Pancreas (tissue), 10 donors: ENCODE data around the gene ZBTB40. TPM values are rescaled to one million over a fixed set of nuclear protein-coding genes. Genes with fewer than 3 reads are reported as not detected.

Experiments
- ATAC-seq, 4 donors: fragments of 200-7000 bp; cut with Tn5 transposase; one replicate each; pipeline versions ENCODE4 v1.8.0 to v1.9.1; 2020; ENCODE audit warnings: mild to moderate bottlenecking in 4 of 4, moderate library complexity in 4 of 4
- DNase-seq, 6 donors: peaks; one replicate each; pipeline ENCODE4 v3.0.0-alpha.2; 2020
- FAIRE-seq: peaks from 2 replicates; lab custom pipeline; 2012; peaks lifted over from hg19 to GRCh38; lab: Jason Lieb, UNC
- H3K27ac ChIP-seq, 4 donors: fragments of 200-600 bp; sonication (generic); 1 replicate in 3 of 4; 2 replicates in 1 of 4; pipeline versions ENCODE4 v1.5.0 to v1.8.0; 2020
- H3K27me3 ChIP-seq, 4 donors: fragments of 200-600 bp; one replicate each; pipeline ENCODE4 v1.8.0; 2021
- H3K36me3 ChIP-seq, 3 donors: fragments of 200-600 bp; sonication (generic) in 1 of 3; one replicate each; pipeline versions ENCODE4 v1.5.0 to v1.8.0; 2020 to 2021
- H3K4me1 ChIP-seq, 3 donors: fragments of 200-600 bp; one replicate each; pipeline ENCODE4 v1.8.0; 2021
- H3K4me3 ChIP-seq, 4 donors: fragments of 200-600 bp; sonication (generic) in 2 of 4; one replicate each; pipeline versions ENCODE4 v1.5.0 to v1.8.0; 2020 to 2021
- H3K9me3 ChIP-seq, 4 donors: fragments of 200-600 bp; one replicate each; pipeline ENCODE4 v1.8.0; 2021
- WGBS, 2 donors: extraction: QIAGEN DNeasy Blood & Tissue Kit; methylation state at CpG; one replicate each; pipeline ENCODE4 v1.1.7; 2013; 5-methylcytosine and 5-hydroxymethylcytosine counted together
- intact Hi-C, 3 donors: fragments of 100-400 bp; cut with DNase I; formaldehyde crosslinking; loops; one replicate each; pipeline versions ENCODE4 v1.11.1 to v1.14.2; 2022
- polyA plus RNA-seq, 2 donors: library from polyadenylated mRNA; stranded (reverse); fragments of 200-250 nt; gene quantifications; one replicate each; pipeline ENCODE4 v1.2.3, GENCODE V29; 2013
- total RNA-seq, 6 donors: library from RNA; stranded (reverse); fragmentation: NEBNext Ultra II Directional in 4 of 6; extraction: Animal tissue kit (Norgen Biotek cat#: 25700) in 4 of 6; gene quantifications; one replicate each; pipeline versions ENCODE4 v1.2.1 to v1.2.4, GENCODE V29; 2021 to 2023
- TF ChIP-seq, protein P1 (sequence below), 4 donors: fragments of 200-600 bp; sonication (generic) in 3 of 4; IDR thresholded peaks; one replicate each; pipeline versions ENCODE4 v1.5.0 to v1.8.0; 2021; ENCODE audit warnings: antibody characterized with exemption in 4 of 4
- donor health status: healthy with polysubstance abuse.
- donor health status: DM: no; HTN: no; CAD: no; lungs with moderate emphysema.
- donor health status: DM: no; HTN: no; CAD: no.
- donor health status: control.
- donor health status: control.
- donor health status: Bipolar disorder and iron deficiency.
- donor health status: DM: yes; HTN: yes; CAD: no.
- donor health status: DM: no; HTN: no; CAD: no.
- donor health status: DM: no; HTN: no; CAD: no.
- donor health status: DM: yes; HTN: yes; CAD: no.

ZBTB40 gene
- total and polyA plus RNA-seq, 8 donors: 6.2 to 16.0 (median 9.4) TPM

DNA sequence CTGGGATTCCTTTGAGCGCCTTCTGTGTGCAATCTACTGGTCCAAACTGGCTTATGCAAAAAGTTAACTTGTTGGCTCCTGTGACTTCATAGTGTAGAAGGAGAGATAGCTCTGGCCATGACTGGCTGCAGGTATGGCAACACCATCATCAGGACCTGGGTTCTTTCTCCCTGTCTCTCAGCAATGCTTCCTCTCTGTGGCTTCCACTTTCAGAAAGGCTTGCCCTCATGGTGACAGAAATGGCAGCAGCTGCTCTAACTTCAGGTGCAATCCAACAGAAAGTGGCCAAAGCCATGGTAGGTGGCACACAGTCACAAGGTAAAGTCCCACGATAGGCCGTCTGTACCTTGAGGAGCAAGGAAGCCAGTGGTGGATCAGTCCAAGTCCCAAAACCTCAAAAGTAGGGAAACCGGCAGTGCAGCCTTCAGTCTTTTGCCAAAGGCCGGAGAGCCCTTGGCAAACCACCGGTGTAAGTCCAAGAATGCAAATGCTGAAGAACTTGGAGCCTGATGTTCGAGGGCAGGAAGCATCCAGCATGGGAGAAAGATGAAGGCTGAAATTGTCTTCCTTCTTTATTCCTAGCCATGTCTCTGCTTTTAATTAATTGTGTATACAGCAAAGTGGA, 45.0 kb downstream of the ZBTB40 start:
- H3K27me3 ChIP-seq: no peaks in the 10 kb centered on the region
- intact Hi-C loops: no loop called here
- no peaks in the 10 kb centered on the region for H3K36me3 ChIP-seq
- TF ChIP-seq, protein P1, sequence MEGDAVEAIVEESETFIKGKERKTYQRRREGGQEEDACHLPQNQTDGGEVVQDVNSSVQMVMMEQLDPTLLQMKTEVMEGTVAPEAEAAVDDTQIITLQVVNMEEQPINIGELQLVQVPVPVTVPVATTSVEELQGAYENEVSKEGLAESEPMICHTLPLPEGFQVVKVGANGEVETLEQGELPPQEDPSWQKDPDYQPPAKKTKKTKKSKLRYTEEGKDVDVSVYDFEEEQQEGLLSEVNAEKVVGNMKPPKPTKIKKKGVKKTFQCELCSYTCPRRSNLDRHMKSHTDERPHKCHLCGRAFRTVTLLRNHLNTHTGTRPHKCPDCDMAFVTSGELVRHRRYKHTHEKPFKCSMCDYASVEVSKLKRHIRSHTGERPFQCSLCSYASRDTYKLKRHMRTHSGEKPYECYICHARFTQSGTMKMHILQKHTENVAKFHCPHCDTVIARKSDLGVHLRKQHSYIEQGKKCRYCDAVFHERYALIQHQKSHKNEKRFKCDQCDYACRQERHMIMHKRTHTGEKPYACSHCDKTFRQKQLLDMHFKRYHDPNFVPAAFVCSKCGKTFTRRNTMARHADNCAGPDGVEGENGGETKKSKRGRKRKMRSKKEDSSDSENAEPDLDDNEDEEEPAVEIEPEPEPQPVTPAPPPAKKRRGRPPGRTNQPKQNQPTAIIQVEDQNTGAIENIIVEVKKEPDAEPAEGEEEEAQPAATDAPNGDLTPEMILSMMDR (IDR thresholded peaks at IDR 0.05): no peak
- no peak overlapping the region for H3K27ac ChIP-seq
- WGBS, 2 donors: 57 to 61% methylated on average over 7 of the region's 7 CpGs
- FAIRE-seq (no peak), DNase-seq (no peak), ATAC-seq (peak in 2 of 4 donors; percentile 11)
- no peak overlapping the region for H3K4me3 ChIP-seq
- no peaks in the 10 kb centered on the region for H3K9me3 ChIP-seq
- peaks cover 29 to 38% (median 30%) of the 10 kb centered on the region in 3 donors for H3K4me1 ChIP-seq

DNA sequence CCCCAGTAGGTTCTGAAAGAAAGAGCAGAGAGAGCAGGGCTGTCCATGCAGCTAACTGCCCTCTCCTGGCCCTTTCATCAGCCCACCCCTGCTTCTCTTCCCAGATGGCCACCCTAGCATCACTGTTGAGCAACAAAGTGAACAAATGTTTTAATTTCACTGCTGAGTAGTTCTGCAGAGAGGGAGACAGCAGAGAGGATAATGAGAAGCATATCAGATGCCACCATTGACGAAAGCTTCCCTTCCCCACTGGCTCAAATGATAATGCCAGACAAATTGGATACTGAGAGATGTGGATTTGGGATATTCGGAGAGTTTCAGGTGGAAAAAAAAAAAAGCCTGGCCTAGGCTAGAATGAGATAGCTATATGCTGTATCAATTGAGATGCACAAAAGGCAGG, 46.8 kb downstream of the ZBTB40 start:
- DNase-seq (no peak), FAIRE-seq (no peak), ATAC-seq (no peak)
- no peak overlapping the region for H3K27ac ChIP-seq
- WGBS, 2 donors: 94 to 97% methylated on average over 2 of the region's 2 CpGs
- peaks cover 31 to 47% (median 37%) of the 10 kb centered on the region in 3 donors for H3K4me1 ChIP-seq
- intact Hi-C loops: no loop called here
- H3K27me3 ChIP-seq: no peaks in the 10 kb centered on the region
- H3K36me3 ChIP-seq: peaks cover 0 to 3% (median 0%) of the 10 kb centered on the region in 3 donors
- no peak overlapping the region for H3K4me3 ChIP-seq
- H3K9me3 ChIP-seq: no peaks in the 10 kb centered on the region
- TF ChIP-seq, protein P1 (IDR thresholded peaks at IDR 0.05): no peak

DNA sequence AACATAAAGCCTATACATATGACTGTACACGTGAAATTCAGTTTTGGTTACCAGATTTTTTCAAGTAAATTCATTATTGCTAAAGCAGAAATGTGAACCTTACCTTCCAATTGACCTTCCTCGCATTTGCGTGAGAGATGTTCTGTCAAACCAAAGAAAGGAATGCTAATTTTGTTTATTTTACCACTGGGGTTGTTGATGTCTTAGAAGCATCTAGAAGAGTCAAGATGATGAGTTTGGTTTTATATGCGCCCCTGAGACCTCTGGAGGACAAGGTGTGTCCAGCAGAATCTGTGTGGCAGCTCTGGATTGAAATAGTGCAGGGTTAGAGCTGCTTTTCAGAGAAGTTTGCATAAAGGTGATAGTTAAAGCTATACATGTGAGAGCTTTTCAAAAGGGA, 48.4 kb downstream of the ZBTB40 start:
- Histone ChIP-seq H3K27ac (peak overlapping the region in 2 of 4 donors; percentile 30 to 33), H3K36me3 (peaks cover 0 to 3% (median 0%) of the 10 kb centered on the region in 3 donors), H3K27me3 (no peaks in the 10 kb centered on the region), H3K4me3 (no peak overlapping the region), H3K9me3 (no peaks in the 10 kb centered on the region), H3K4me1 (peaks cover 42 to 59% (median 53%) of the 10 kb centered on the region in 3 donors)
- TF ChIP-seq, protein P1 (IDR thresholded peaks at IDR 0.05): no peak
- 43 to 47% methylated on average over 4 of the region's 4 CpGs for WGBS, 2 donors
- DNase-seq: no peak
- ATAC-seq: no peak
- FAIRE-seq: no peak
- intact Hi-C loops: loop anchor here in 1 of 3 donors (10.0 kb wide), 1 partner anchor 45 kb away; the partner anchor contains the start of gene ZBTB40

DNA sequence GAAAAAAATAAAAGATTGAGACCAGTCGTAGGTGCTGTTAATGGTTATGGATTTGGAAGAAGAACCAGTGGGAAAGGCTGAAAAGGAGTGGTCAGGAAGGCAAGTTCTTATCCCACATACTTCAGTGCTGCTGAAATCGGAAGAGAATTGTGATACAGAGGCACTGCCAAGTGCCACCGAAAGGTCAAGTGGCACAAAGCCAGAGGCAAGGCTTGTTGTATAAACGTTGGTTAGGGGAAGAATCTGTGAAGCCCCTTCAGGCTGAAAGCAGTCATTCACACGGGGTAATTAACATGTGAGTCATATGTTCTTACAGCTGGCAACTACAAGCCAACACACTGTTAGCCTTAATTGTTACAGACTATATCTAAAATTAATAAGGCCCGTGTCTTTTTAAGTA, 48.8 kb downstream of the ZBTB40 start:
- Histone ChIP-seq H3K27me3 (no peaks in the 10 kb centered on the region), H3K27ac (peak overlapping the region in 2 of 4 donors; percentile 32 to 33), H3K4me1 (peaks cover 42 to 63% (median 56%) of the 10 kb centered on the region in 3 donors), H3K36me3 (peaks cover 0 to 3% (median 0%) of the 10 kb centered on the region in 3 donors), H3K9me3 (no peaks in the 10 kb centered on the region), H3K4me3 (no peak overlapping the region)
- intact Hi-C loops: loop anchor here in 1 of 3 donors (10.0 kb wide), 1 partner anchor 46 kb away; the partner anchor contains the start of gene ZBTB40
- 5 to 7% methylated on average over 6 of the region's 6 CpGs for WGBS, 2 donors
- FAIRE-seq: no peak
- TF ChIP-seq, protein P1 (IDR thresholded peaks at IDR 0.05): no peak
- DNase-seq: peak in 4 of 6 donors; percentile 57 to 72 (median 67)
- ATAC-seq: peak; percentile 47 to 70 (median 64)

DNA sequence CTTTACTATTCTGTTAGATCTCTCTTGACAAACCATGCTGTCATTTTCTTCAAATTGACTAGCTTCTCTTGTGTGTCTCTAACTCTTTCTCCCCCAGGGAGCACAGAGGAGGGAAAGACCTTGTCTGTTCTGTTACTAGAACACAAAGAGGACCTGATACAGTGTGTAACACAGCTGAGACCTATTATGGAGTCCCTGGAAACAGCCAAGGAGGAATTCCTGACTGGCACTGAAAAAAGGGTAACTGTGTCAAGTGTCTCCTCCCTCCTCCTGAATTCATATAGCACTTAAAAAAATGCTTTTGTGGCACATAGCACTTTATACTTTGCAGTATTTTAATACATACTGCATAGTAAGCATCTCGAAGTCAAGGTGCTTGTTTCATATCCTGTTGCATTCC, 50.6 kb downstream of the ZBTB40 start:
- FAIRE-seq (no peak), DNase-seq (no peak), ATAC-seq (no peak)
- H3K4me3 ChIP-seq: no peak overlapping the region
- intact Hi-C loops: loop anchor here in 1 of 3 donors (10.0 kb wide), 1 partner anchor 47 kb away; the partner anchor contains the start of gene ZBTB40
- H3K36me3 ChIP-seq: peaks cover 0 to 3% (median 0%) of the 10 kb centered on the region in 3 donors
- 74 to 76% methylated on average over 1 of the region's 1 CpG for WGBS, 2 donors
- no peak overlapping the region for H3K27ac ChIP-seq
- peaks cover 36 to 60% (median 57%) of the 10 kb centered on the region in 3 donors for H3K4me1 ChIP-seq
- H3K9me3 ChIP-seq: no peaks in the 10 kb centered on the region
- TF ChIP-seq, protein P1 (IDR thresholded peaks at IDR 0.05): no peak
- H3K27me3 ChIP-seq: no peaks in the 10 kb centered on the region
